HepG2 (cell line): ENCODE data around the gene HOXA10.

ENCODE experiments used
- SOX6 ChIP-seq, 2 experiments: fragments of 450-650 bp in 1 of 2; sonication (generic) in 1 of 2; formaldehyde crosslinking in 1 of 2; IDR thresholded peaks; 2 replicates each; pipeline versions ENCODE4 v1.4.0 to v1.6.1; 2017 to 2020; ENCODE audit warnings: antibody characterized with exemption in 1 of 2, mild to moderate bottlenecking in 1 of 2, missing genetic modification reagents in 1 of 2
- ZBTB46 ChIP-seq: sonication (generic); formaldehyde crosslinking; IDR thresholded peaks from 2 replicates; pipeline ENCODE4 v1.4.0; 2020; ENCODE audit warnings: mild to moderate bottlenecking, missing genetic modification reagents, borderline replicate concordance
- ZBTB7A ChIP-seq: sonication (generic); formaldehyde crosslinking; IDR thresholded peaks from 2 replicates; pipeline ENCODE4 v1.8.0; 2022; ENCODE audit warnings: mild to moderate bottlenecking, missing genetic modification reagents
- TF ChIP-seq, protein P1 (sequence below): sonication (generic); formaldehyde crosslinking; IDR thresholded peaks from 2 replicates; pipeline ENCODE4 v1.5.0; 2020; ENCODE audit warnings: mild to moderate bottlenecking, missing genetic modification reagents, moderate library complexity

DNA sequence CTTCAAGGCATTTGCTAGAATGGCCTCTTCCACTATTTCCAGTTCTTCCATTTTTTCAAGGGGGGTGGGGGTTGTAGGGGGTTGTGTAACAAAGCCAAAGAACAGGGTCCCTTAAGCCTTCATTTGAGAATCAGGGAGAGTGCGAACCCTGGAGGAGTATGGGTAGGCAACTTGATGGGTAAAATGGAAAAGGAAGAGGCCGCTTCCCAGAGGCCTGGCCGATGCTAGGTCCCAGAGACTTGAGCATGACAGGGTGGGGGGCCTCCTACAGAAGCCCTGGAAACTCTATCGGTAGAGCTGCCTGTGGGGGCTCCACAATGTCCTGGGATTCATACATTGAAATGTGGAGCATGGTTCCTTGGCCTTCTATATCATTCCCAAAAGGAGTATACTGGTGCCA lies 34.9 kb upstream of the HOXA10 start:
- no peak for TF ChIP-seq ZBTB7A (CRISPR knock-in tag)
- TF ChIP-seq, protein P1, sequence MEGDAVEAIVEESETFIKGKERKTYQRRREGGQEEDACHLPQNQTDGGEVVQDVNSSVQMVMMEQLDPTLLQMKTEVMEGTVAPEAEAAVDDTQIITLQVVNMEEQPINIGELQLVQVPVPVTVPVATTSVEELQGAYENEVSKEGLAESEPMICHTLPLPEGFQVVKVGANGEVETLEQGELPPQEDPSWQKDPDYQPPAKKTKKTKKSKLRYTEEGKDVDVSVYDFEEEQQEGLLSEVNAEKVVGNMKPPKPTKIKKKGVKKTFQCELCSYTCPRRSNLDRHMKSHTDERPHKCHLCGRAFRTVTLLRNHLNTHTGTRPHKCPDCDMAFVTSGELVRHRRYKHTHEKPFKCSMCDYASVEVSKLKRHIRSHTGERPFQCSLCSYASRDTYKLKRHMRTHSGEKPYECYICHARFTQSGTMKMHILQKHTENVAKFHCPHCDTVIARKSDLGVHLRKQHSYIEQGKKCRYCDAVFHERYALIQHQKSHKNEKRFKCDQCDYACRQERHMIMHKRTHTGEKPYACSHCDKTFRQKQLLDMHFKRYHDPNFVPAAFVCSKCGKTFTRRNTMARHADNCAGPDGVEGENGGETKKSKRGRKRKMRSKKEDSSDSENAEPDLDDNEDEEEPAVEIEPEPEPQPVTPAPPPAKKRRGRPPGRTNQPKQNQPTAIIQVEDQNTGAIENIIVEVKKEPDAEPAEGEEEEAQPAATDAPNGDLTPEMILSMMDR (CRISPR knock-in tag) = no peak
- no peak for TF ChIP-seq ZBTB46 (CRISPR knock-in tag)
- no peak for TF ChIP-seq SOX6 (IDR thresholded peaks at IDR 0.05)
- TF ChIP-seq SOX6 (CRISPR knock-in tag; IDR thresholded peaks at IDR 0.05) = no peak
